Liver (tissue), 9 donors: Measurements from ENCODE around the gene HTRA1. TPM values are rescaled to one million over a fixed set of nuclear protein-coding genes. Genes with fewer than 3 reads are reported as not detected.

Experiments
- DNase-seq: peaks from one replicate; pipeline ENCODE4 v3.0.0-alpha.2; 2017; ENCODE audit warnings: low spot score
- H3K27ac ChIP-seq, 2 donors: one replicate each; pipeline ENCODE4 v1.7.0; 2013; ENCODE audit warnings: inconsistent platforms in 2 of 2, low read length in 2 of 2, control low read depth in 1 of 2, low read depth in 1 of 2, mild to moderate bottlenecking in 1 of 2
- H3K27me3 ChIP-seq, 4 donors: one replicate each; pipeline versions ENCODE4 v1.6.1 to v1.7.0; 2013; ENCODE audit warnings: low read length in 3 of 4, inconsistent platforms in 1 of 4, mild to moderate bottlenecking in 1 of 4, moderate library complexity in 1 of 4; ENCODE audit not compliant: control insufficient read depth in 4 of 4, insufficient read depth in 4 of 4
- H3K36me3 ChIP-seq, 4 donors: one replicate each; pipeline versions ENCODE4 v1.6.1 to v1.7.0; 2013; ENCODE audit warnings: low read length in 3 of 4, mild to moderate bottlenecking in 3 of 4, low read depth in 1 of 4, moderate library complexity in 1 of 4; ENCODE audit not compliant: control insufficient read depth in 4 of 4, insufficient read depth in 3 of 4
- H3K4me1 ChIP-seq, 4 donors: one replicate each; pipeline versions ENCODE4 v1.6.1 to v1.7.0; 2013; ENCODE audit warnings: low read length in 3 of 4, mild to moderate bottlenecking in 3 of 4, moderate library complexity in 1 of 4; ENCODE audit not compliant: control insufficient read depth in 4 of 4, insufficient read depth in 4 of 4
- H3K4me3 ChIP-seq, 3 donors: one replicate each; pipeline versions ENCODE4 v1.6.1 to v1.7.0; 2013; ENCODE audit warnings: low read length in 3 of 3, control low read depth in 1 of 3, low read depth in 1 of 3, mild to moderate bottlenecking in 1 of 3
- H3K9ac ChIP-seq, 2 donors: one replicate each; pipeline ENCODE4 v1.7.0; 2013; ENCODE audit warnings: low read length in 2 of 2, mild to moderate bottlenecking in 2 of 2, moderate library complexity in 2 of 2, control low read depth in 1 of 2, low read depth in 1 of 2
- H3K9me3 ChIP-seq, 4 donors: one replicate each; pipeline versions ENCODE4 v1.6.1 to v1.7.0; 2013; ENCODE audit warnings: low read length in 3 of 4; ENCODE audit not compliant: control insufficient read depth in 4 of 4
- ATF3 ChIP-seq: IDR thresholded peaks from 2 replicates; pipeline ENCODE4 v1.6.1; 2016; ENCODE audit warnings: antibody characterized with exemption
- CTCF ChIP-seq: fragments of 150-350 bp; IDR thresholded peaks from 2 replicates; pipeline ENCODE4 v1.5.1; 2017; ENCODE audit warnings: improper control_type of control experiment, low read depth, low read length; ENCODE audit not compliant: missing input control
- EGR1 ChIP-seq, 2 donors: IDR thresholded peaks; 2 replicates each; pipeline ENCODE4 v1.6.1; 2016 to 2018; ENCODE audit warnings: antibody characterized with exemption in 2 of 2, low read depth in 2 of 2
- FOXA1 ChIP-seq: IDR thresholded peaks from 2 replicates; pipeline ENCODE4 v1.6.1; 2016; ENCODE audit warnings: antibody characterized with exemption
- FOXA2 ChIP-seq: IDR thresholded peaks from 2 replicates; pipeline ENCODE4 v1.6.1; 2016; ENCODE audit warnings: antibody characterized with exemption
- GABPA ChIP-seq, 2 donors: IDR thresholded peaks in 1 of 2; conservative IDR thresholded peaks in 1 of 2; 2 replicates each; pipeline ENCODE4 v1.6.1; 2016; ENCODE audit warnings: antibody characterized with exemption in 2 of 2, mild to moderate bottlenecking in 1 of 2, moderate library complexity in 1 of 2
- HNF4A ChIP-seq, 2 donors: conservative IDR thresholded peaks; 2 replicates each; pipeline ENCODE4 v1.6.1; 2016; ENCODE audit warnings: antibody characterized with exemption in 2 of 2, mild to moderate bottlenecking in 2 of 2
- HNF4G ChIP-seq: IDR thresholded peaks from 2 replicates; pipeline ENCODE4 v1.6.1; 2016; ENCODE audit warnings: antibody characterized with exemption
- JUND ChIP-seq, 2 donors: IDR thresholded peaks; 2 replicates each; pipeline ENCODE4 v1.6.1; 2016; ENCODE audit warnings: antibody characterized with exemption in 2 of 2
- MAX ChIP-seq: IDR thresholded peaks from 2 replicates; pipeline ENCODE4 v1.6.1; 2016; ENCODE audit warnings: antibody characterized with exemption
- NR2F2 ChIP-seq: IDR thresholded peaks from 2 replicates; pipeline ENCODE4 v1.6.1; 2016; ENCODE audit warnings: antibody characterized with exemption
- RAD21 ChIP-seq, 2 donors: IDR thresholded peaks; 2 replicates each; pipeline ENCODE4 v1.6.1; 2016; ENCODE audit warnings: antibody characterized with exemption in 2 of 2, mild to moderate bottlenecking in 2 of 2
- REST ChIP-seq: IDR thresholded peaks from 2 replicates; pipeline ENCODE4 v1.6.1; 2016; ENCODE audit warnings: antibody characterized with exemption, mild to moderate bottlenecking
- RXRA ChIP-seq, 2 donors: IDR thresholded peaks; 2 replicates each; pipeline ENCODE4 v1.6.1; 2017 to 2018; ENCODE audit warnings: antibody characterized with exemption in 2 of 2, mild to moderate bottlenecking in 1 of 2
- SP1 ChIP-seq: IDR thresholded peaks from 2 replicates; pipeline ENCODE4 v1.6.1; 2018; ENCODE audit warnings: antibody characterized with exemption, mild to moderate bottlenecking
- TAF1 ChIP-seq: conservative IDR thresholded peaks from 2 replicates; pipeline ENCODE4 v1.6.1; 2016; ENCODE audit warnings: antibody characterized with exemption, mild to moderate bottlenecking
- YY1 ChIP-seq: IDR thresholded peaks from 2 replicates; pipeline ENCODE4 v1.6.1; 2016; ENCODE audit warnings: antibody characterized with exemption, mild to moderate bottlenecking
- ZBTB33 ChIP-seq: IDR thresholded peaks from 2 replicates; pipeline ENCODE4 v1.6.1; 2016; ENCODE audit warnings: antibody characterized with exemption
- WGBS: extraction: QIAGEN DNeasy Blood & Tissue Kit; methylation state at CpG from one replicate; pipeline ENCODE4 v1.1.7; 2013; 5-methylcytosine and 5-hydroxymethylcytosine counted together
- polyA plus RNA-seq, 2 donors: library from polyadenylated mRNA; stranded (reverse) in 1 of 2; unstranded in 1 of 2; fragments of 200-250 nt in 1 of 2; fragments of >200 nt in 1 of 2; fragmentation: Nextera tagmentation in 1 of 2; extraction: Ambion mirVana in 1 of 2; gene quantifications; one replicate each; pipeline versions ENCODE4 v1.2.1 to v1.2.3, GENCODE V29; 2013 to 2015
- total RNA-seq, 2 donors: library from RNA; depleted of rRNA; stranded (reverse); fragments of >200 nt; gene quantifications; one replicate each; pipeline ENCODE4 v1.2.3, GENCODE V29; 2014
- donor health status: healthy.
- donor health status: healthy.
- donor health status: healthy.
- donor health status: healthy.
- donor health status: healthy.

The HTRA1 gene
- total and polyA plus RNA-seq, 4 donors, result 4.3 to 289 (median 72.1) TPM

- TF ChIP-seq REST (no peak), HNF4A (conservative IDR thresholded peaks at IDR 0.05) (no peak), RAD21 (IDR thresholded peaks at IDR 0.05) (no peak), FOXA1 (no peak), YY1 (no peak), CTCF (no peak), GABPA (IDR thresholded peaks at IDR 0.05 in 1 of 2, conservative IDR thresholded peaks at IDR 0.05 in 1 of 2) (no peak), FOXA2 (no peak), MAX (no peak)
These were observed 46.3 kb downstream of the HTRA1 start (continued) for GRCh38 chr10:122507616-122508015.

GRCh38 chr10:122508021-122508420, 46.7 kb downstream of the HTRA1 start:
- 92% methylated on average over 5 of the region's 5 CpGs for WGBS
- no peak overlapping the region for H3K9ac ChIP-seq

More at GRCh38 chr10:122508021-122508420, 46.7 kb downstream of the HTRA1 start:
- Histone ChIP-seq H3K27ac (no peak overlapping the region), H3K9me3 (no peaks in the 10 kb centered on the region), H3K4me1 (peaks cover 0 to 2% (median 0%) of the 10 kb centered on the region in 4 donors), H3K27me3 (no peaks in the 10 kb centered on the region), H3K4me3 (no peak overlapping the region), H3K36me3 (peaks cover 4 to 45% (median 16%) of the 10 kb centered on the region in 4 donors)
- no peak for DNase-seq
- no peak for TF ChIP-seq FOXA1
- TF ChIP-seq HNF4A (conservative IDR thresholded peaks at IDR 0.05), result no peak
- TF ChIP-seq HNF4G, result no peak
- TF ChIP-seq RXRA (IDR thresholded peaks at IDR 0.05), result no peak
- no peak for TF ChIP-seq ATF3
- no peak for TF ChIP-seq YY1
- no peak for TF ChIP-seq NR2F2
- TF ChIP-seq GABPA (IDR thresholded peaks at IDR 0.05 in 1 of 2, conservative IDR thresholded peaks at IDR 0.05 in 1 of 2), result no peak
- TF ChIP-seq MAX, result no peak
- TF ChIP-seq SP1, result no peak
- no peak for TF ChIP-seq CTCF
- no peak for TF ChIP-seq JUND (IDR thresholded peaks at IDR 0.05)
- no peak for TF ChIP-seq ZBTB33
- TF ChIP-seq RAD21 (IDR thresholded peaks at IDR 0.05), result no peak
- TF ChIP-seq TAF1, result no peak
- no peak for TF ChIP-seq FOXA2
- TF ChIP-seq EGR1 (IDR thresholded peaks at IDR 0.05; ENCODE audit: low read depth in 2 of 2), result no peak
- no peak for TF ChIP-seq REST
